ENCODE measurements around the gene UBL3.
A peak's percentile ranks its signal among the peaks of the same experiment; 100 is the strongest.

Gene UBL3

GRCh38 chr13:29745704-29746103 is 104.7 kb downstream of the UBL3 start:
- H3K4me3 ChIP-seq (ENCODE audit: low read length in 2 of 2): no peak overlapping the region
- H3K27ac ChIP-seq (ENCODE audit: low read length): no peak overlapping the region
- H3K36me3 ChIP-seq (ENCODE audit: control insufficient read depth in 2 of 2, insufficient read depth in 2 of 2, low read length in 2 of 2): no peaks in the 10 kb centered on the region
- H3K9me3 ChIP-seq (ENCODE audit: control insufficient read depth in 2 of 2, low read length in 2 of 2): no peaks in the 10 kb centered on the region
- no peak overlapping the region for H3K9ac ChIP-seq (ENCODE audit: low read length in 2 of 2)
- peaks cover 22% of the 10 kb centered on the region for H3K4me1 ChIP-seq (ENCODE audit: control insufficient read depth, insufficient read depth, low read length)
- no peaks in the 10 kb centered on the region for H3K27me3 ChIP-seq (ENCODE audit: control insufficient read depth in 1 of 2, insufficient read depth in 2 of 2, low read length in 2 of 2)

GRCh38 chr13:29743201-29743786 is 107.1 kb downstream of the UBL3 start:
- no peaks in the 10 kb centered on the region for H3K9me3 ChIP-seq (ENCODE audit: control insufficient read depth in 2 of 2, low read length in 2 of 2)
- peak overlapping the region; percentile 7 to 47 for H3K4me3 ChIP-seq (ENCODE audit: low read length in 2 of 2)
- H3K27ac ChIP-seq (ENCODE audit: low read length): peak overlapping the region; percentile 76
- no peaks in the 10 kb centered on the region for H3K36me3 ChIP-seq (ENCODE audit: control insufficient read depth in 2 of 2, insufficient read depth in 2 of 2, low read length in 2 of 2)
- no peaks in the 10 kb centered on the region for H3K27me3 ChIP-seq (ENCODE audit: control insufficient read depth in 1 of 2, insufficient read depth in 2 of 2, low read length in 2 of 2)
- peaks cover 22% of the 10 kb centered on the region for H3K4me1 ChIP-seq (ENCODE audit: control insufficient read depth, insufficient read depth, low read length)
- H3K9ac ChIP-seq (ENCODE audit: low read length in 2 of 2): peak overlapping the region; percentile 14 to 41

- Histone ChIP-seq H3K9ac (ENCODE audit: low read length in 2 of 2) (no peak overlapping the region), H3K4me1 (ENCODE audit: control insufficient read depth, insufficient read depth, low read length) (peaks cover 21% of the 10 kb centered on the region), H3K27ac (ENCODE audit: low read length) (no peak overlapping the region)
Observed at GRCh38 chr13:29740961-29741360, 109.5 kb downstream of the UBL3 start.

GRCh38 chr13:29737061-29737460 is 113.4 kb downstream of the UBL3 start:
- no peaks in the 10 kb centered on the region for H3K9me3 ChIP-seq (ENCODE audit: control insufficient read depth in 2 of 2, low read length in 2 of 2)
- H3K36me3 ChIP-seq (ENCODE audit: control insufficient read depth in 2 of 2, insufficient read depth in 2 of 2, low read length in 2 of 2): no peaks in the 10 kb centered on the region
- H3K9ac ChIP-seq (ENCODE audit: low read length in 2 of 2): no peak overlapping the region
- no peak overlapping the region for H3K4me3 ChIP-seq (ENCODE audit: low read length in 2 of 2)
- H3K4me1 ChIP-seq (ENCODE audit: control insufficient read depth, insufficient read depth, low read length): peaks cover 2% of the 10 kb centered on the region
- H3K27me3 ChIP-seq (ENCODE audit: control insufficient read depth in 1 of 2, insufficient read depth in 2 of 2, low read length in 2 of 2): no peaks in the 10 kb centered on the region
- H3K27ac ChIP-seq (ENCODE audit: low read length): no peak overlapping the region

More at GRCh38 chr13:29740961-29741360, 109.5 kb downstream of the UBL3 start:
- no peaks in the 10 kb centered on the region for H3K36me3 ChIP-seq (ENCODE audit: control insufficient read depth in 2 of 2, insufficient read depth in 2 of 2, low read length in 2 of 2)
- H3K9me3 ChIP-seq (ENCODE audit: control insufficient read depth in 2 of 2, low read length in 2 of 2): no peaks in the 10 kb centered on the region
- no peaks in the 10 kb centered on the region for H3K27me3 ChIP-seq (ENCODE audit: control insufficient read depth in 1 of 2, insufficient read depth in 2 of 2, low read length in 2 of 2)
- H3K4me3 ChIP-seq (ENCODE audit: low read length in 2 of 2): no peak overlapping the region

GRCh38 chr13:29733147-29733611 is 117.2 kb downstream of the UBL3 start:
- Histone ChIP-seq H3K36me3 (ENCODE audit: control insufficient read depth in 2 of 2, insufficient read depth in 2 of 2, low read length in 2 of 2) (no peaks in the 10 kb centered on the region), H3K4me1 (ENCODE audit: control insufficient read depth, insufficient read depth, low read length) (no peaks in the 10 kb centered on the region), H3K9ac (ENCODE audit: low read length in 2 of 2) (no peak overlapping the region), H3K9me3 (ENCODE audit: control insufficient read depth in 2 of 2, low read length in 2 of 2) (no peaks in the 10 kb centered on the region), H3K4me3 (ENCODE audit: low read length in 2 of 2) (no peak overlapping the region), H3K27ac (ENCODE audit: low read length) (no peak overlapping the region), H3K27me3 (ENCODE audit: control insufficient read depth in 1 of 2, insufficient read depth in 2 of 2, low read length in 2 of 2) (peaks cover 0 to 2% of the 10 kb centered on the region in 2 donors)

- no peak overlapping the region for H3K4me3 ChIP-seq (ENCODE audit: low read length in 2 of 2)
- no peaks in the 10 kb centered on the region for H3K4me1 ChIP-seq (ENCODE audit: control insufficient read depth, insufficient read depth, low read length)
Observed at GRCh38 chr13:29730253-29730652, 120.2 kb downstream of the UBL3 start.

GRCh38 chr13:29722415-29722814 is 128.0 kb downstream of the UBL3 start:
- Histone ChIP-seq H3K4me1 (ENCODE audit: control insufficient read depth, insufficient read depth, low read length) (no peaks in the 10 kb centered on the region), H3K27me3 (ENCODE audit: control insufficient read depth in 1 of 2, insufficient read depth in 2 of 2, low read length in 2 of 2) (peaks cover 0 to 2% of the 10 kb centered on the region in 2 donors), H3K4me3 (ENCODE audit: low read length in 2 of 2) (no peak overlapping the region), H3K9me3 (ENCODE audit: control insufficient read depth in 2 of 2, low read length in 2 of 2) (no peaks in the 10 kb centered on the region), H3K9ac (ENCODE audit: low read length in 2 of 2) (no peak overlapping the region), H3K27ac (ENCODE audit: low read length) (no peak overlapping the region), H3K36me3 (ENCODE audit: control insufficient read depth in 2 of 2, insufficient read depth in 2 of 2, low read length in 2 of 2) (no peaks in the 10 kb centered on the region)

More at GRCh38 chr13:29730253-29730652, 120.2 kb downstream of the UBL3 start:
- Histone ChIP-seq H3K27ac (ENCODE audit: low read length) (no peak overlapping the region), H3K27me3 (ENCODE audit: control insufficient read depth in 1 of 2, insufficient read depth in 2 of 2, low read length in 2 of 2) (peaks cover 0 to 2% of the 10 kb centered on the region in 2 donors), H3K9ac (ENCODE audit: low read length in 2 of 2) (no peak overlapping the region), H3K9me3 (ENCODE audit: control insufficient read depth in 2 of 2, low read length in 2 of 2) (no peaks in the 10 kb centered on the region), H3K36me3 (ENCODE audit: control insufficient read depth in 2 of 2, insufficient read depth in 2 of 2, low read length in 2 of 2) (no peaks in the 10 kb centered on the region)

- Histone ChIP-seq H3K4me3 (ENCODE audit: low read length in 2 of 2) (no peak overlapping the region), H3K27me3 (ENCODE audit: control insufficient read depth in 1 of 2, insufficient read depth in 2 of 2, low read length in 2 of 2) (peaks cover 0 to 2% of the 10 kb centered on the region in 2 donors), H3K4me1 (ENCODE audit: control insufficient read depth, insufficient read depth, low read length) (no peaks in the 10 kb centered on the region), H3K9ac (ENCODE audit: low read length in 2 of 2) (no peak overlapping the region), H3K9me3 (ENCODE audit: control insufficient read depth in 2 of 2, low read length in 2 of 2) (no peaks in the 10 kb centered on the region), H3K36me3 (ENCODE audit: control insufficient read depth in 2 of 2, insufficient read depth in 2 of 2, low read length in 2 of 2) (no peaks in the 10 kb centered on the region), H3K27ac (ENCODE audit: low read length) (no peak overlapping the region)
Observed at GRCh38 chr13:29721766-29722165, 128.7 kb downstream of the UBL3 start.

- H3K9me3 ChIP-seq (ENCODE audit: control insufficient read depth in 2 of 2, low read length in 2 of 2): peaks cover 0 to 4% of the 10 kb centered on the region in 2 donors
- no peak overlapping the region for H3K27ac ChIP-seq (ENCODE audit: low read length)
- H3K4me3 ChIP-seq (ENCODE audit: low read length in 2 of 2): no peak overlapping the region
- H3K4me1 ChIP-seq (ENCODE audit: control insufficient read depth, insufficient read depth, low read length): no peaks in the 10 kb centered on the region
- H3K36me3 ChIP-seq (ENCODE audit: control insufficient read depth in 2 of 2, insufficient read depth in 2 of 2, low read length in 2 of 2): no peaks in the 10 kb centered on the region
- H3K9ac ChIP-seq (ENCODE audit: low read length in 2 of 2): no peak overlapping the region
- peaks cover 0 to 2% of the 10 kb centered on the region in 2 donors for H3K27me3 ChIP-seq (ENCODE audit: control insufficient read depth in 1 of 2, insufficient read depth in 2 of 2, low read length in 2 of 2)
Observed at GRCh38 chr13:29718694-29719093, 131.7 kb downstream of the UBL3 start.

GRCh38 chr13:29716493-29716892 is 133.9 kb downstream of the UBL3 start:
- no peak overlapping the region for H3K27ac ChIP-seq (ENCODE audit: low read length)
- H3K27me3 ChIP-seq (ENCODE audit: control insufficient read depth in 1 of 2, insufficient read depth in 2 of 2, low read length in 2 of 2): peaks cover 0 to 2% of the 10 kb centered on the region in 2 donors
- H3K9ac ChIP-seq (ENCODE audit: low read length in 2 of 2): no peak overlapping the region
- H3K4me1 ChIP-seq (ENCODE audit: control insufficient read depth, insufficient read depth, low read length): no peaks in the 10 kb centered on the region
- peaks cover 0 to 4% of the 10 kb centered on the region in 2 donors for H3K9me3 ChIP-seq (ENCODE audit: control insufficient read depth in 2 of 2, low read length in 2 of 2)
- H3K36me3 ChIP-seq (ENCODE audit: control insufficient read depth in 2 of 2, insufficient read depth in 2 of 2, low read length in 2 of 2): no peaks in the 10 kb centered on the region
- no peak overlapping the region for H3K4me3 ChIP-seq (ENCODE audit: low read length in 2 of 2)
